ENCODE data around the gene ZDHHC20. TPM values are rescaled to one million over a fixed set of nuclear protein-coding genes. Genes with fewer than 3 reads are reported as not detected.

ZDHHC20 gene
- total and polyA plus RNA-seq, 2 of the 13 experiments (the other 11 are each of a cell fraction or from before 2014, with no cell fraction given), result 19.9 to 59.9 TPM

DNA sequence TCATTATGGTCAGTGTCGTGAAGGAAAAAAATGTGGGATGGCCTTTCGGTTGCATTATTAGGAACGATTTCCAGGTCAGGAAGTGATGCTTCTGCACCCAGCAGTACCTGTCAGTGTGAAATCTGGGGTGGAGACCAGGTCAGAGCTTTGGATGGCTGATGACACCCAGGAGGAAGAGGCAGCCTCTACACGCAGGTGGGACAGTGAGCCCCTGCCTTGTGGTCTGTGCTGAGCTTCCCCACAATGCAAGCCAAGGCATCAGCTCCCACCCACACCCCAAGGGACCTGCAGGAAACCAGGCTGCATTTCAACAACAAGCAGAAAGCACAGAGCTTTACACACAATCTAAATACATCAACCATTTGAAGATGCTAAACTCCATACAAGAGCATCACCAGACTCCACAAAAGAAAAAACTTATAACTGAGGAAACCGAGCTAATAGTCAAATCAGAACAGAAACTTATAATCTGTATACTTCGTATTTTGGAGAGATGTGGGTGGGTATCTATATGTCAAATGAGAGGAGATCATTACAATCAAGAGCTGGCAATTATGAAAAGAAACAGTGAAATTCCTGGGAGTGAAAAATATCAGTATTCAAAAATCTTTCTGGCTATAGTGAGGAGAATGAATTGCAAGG, 130.1 kb downstream of the ZDHHC20 start:
- Histone ChIP-seq H3K9ac (ENCODE audit: insufficient read depth, low read depth, low read length) (no peak overlapping the region), H3K27me3 (ENCODE audit: control insufficient read depth in 1 of 2, insufficient read depth in 2 of 2, low read length in 2 of 2) (no peaks in the 10 kb centered on the region), H3K4me3 (replicated peaks in 1 of 3; ENCODE audit: insufficient read depth in 1 of 3, low read depth in 2 of 3, low read length in 3 of 3) (no peak overlapping the region), H3K4me2 (ENCODE audit: low read depth, low read length) (no peak overlapping the region), H3K36me3 (replicated peaks in 1 of 2; ENCODE audit: control insufficient read depth in 1 of 2, insufficient read depth in 2 of 2, low read length in 2 of 2) (no peaks in the 10 kb centered on the region), H3K27ac (ENCODE audit: extremely low read length, insufficient read depth, low read length) (no peak overlapping the region), H2AFZ (ENCODE audit: low read length) (no peak overlapping the region), H3K9me3 (ENCODE audit: low read length) (no peaks in the 10 kb centered on the region), H4K20me1 (ENCODE audit: insufficient read depth, low read length) (no peaks in the 10 kb centered on the region), H3K4me1 (ENCODE audit: insufficient read depth, low read length) (no peaks in the 10 kb centered on the region; the same call in 1 of the 2 replicates), H3K79me2 (ENCODE audit: insufficient read depth, low read length) (no peaks in the 10 kb centered on the region)
- in situ Hi-C loops (cut with HindIII; ENCODE audit: extremely low pct_ligation_motif_present, low pct_unique_long_range_greater_than_20kb), result no loop called here
- POLR2A ChIA-PET, result no interaction called here
- WGBS (ENCODE audit: low lambda C conversion rate), result 43% methylated on average over 3 of the region's 6 CpGs
- CTCF ChIA-PET (ENCODE audit: low intra/inter-chr PET ratio, low total read pairs), result no interaction called here
- FAIRE-seq (no peak), ATAC-seq (no peak), DNase-seq (ENCODE audit: low spot score) (no peak)
- no TSS peak for BruUV-seq (replicated peaks)
- intact Hi-C loops (cut with micrococcal nuclease; ENCODE audit: unreplicated experiment), result no loop called here
- TF ChIP-seq SIN3A (IDR thresholded peaks at IDR 0.05; ENCODE audit: borderline replicate concordance, low read depth, low read length) (no peak), STAT5B (CRISPR knock-in tag; IDR thresholded peaks at IDR 0.05) (no peak), ZNF652 (CRISPR knock-in tag; IDR thresholded peaks at IDR 0.05; ENCODE audit: borderline replicate concordance, low read depth) (no peak), CCDC6 (CRISPR knock-in tag; IDR thresholded peaks at IDR 0.05) (no peak), ATF7 (IDR thresholded peaks at IDR 0.05) (no peak), ATF7 (CRISPR knock-in tag; IDR thresholded peaks at IDR 0.05) (no peak), ZNF121 (CRISPR knock-in tag; IDR thresholded peaks at IDR 0.05) (no peak), ELF4 (CRISPR knock-in tag; IDR thresholded peaks at IDR 0.05; ENCODE audit: borderline replicate concordance) (no peak), CAMTA2 (CRISPR knock-in tag; IDR thresholded peaks at IDR 0.05; ENCODE audit: borderline replicate concordance) (no peak), SOX5 (CRISPR knock-in tag; IDR thresholded peaks at IDR 0.05; ENCODE audit: borderline replicate concordance) (no peak), ADNP (CRISPR knock-in tag; IDR thresholded peaks at IDR 0.05) (no peak)
- TF ChIP-seq, protein P1, sequence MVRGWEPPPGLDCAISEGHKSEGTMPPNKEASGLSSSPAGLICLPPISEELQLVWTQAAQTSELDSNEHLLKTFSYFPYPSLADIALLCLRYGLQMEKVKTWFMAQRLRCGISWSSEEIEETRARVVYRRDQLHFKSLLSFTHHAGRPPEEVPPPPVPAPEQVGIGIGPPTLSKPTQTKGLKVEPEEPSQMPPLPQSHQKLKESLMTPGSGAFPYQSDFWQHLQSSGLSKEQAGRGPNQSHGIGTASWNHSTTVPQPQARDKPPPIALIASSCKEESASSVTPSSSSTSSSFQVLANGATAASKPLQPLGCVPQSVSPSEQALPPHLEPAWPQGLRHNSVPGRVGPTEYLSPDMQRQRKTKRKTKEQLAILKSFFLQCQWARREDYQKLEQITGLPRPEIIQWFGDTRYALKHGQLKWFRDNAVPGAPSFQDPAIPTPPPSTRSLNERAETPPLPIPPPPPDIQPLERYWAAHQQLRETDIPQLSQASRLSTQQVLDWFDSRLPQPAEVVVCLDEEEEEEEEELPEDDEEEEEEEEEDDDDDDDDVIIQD (CRISPR knock-in tag; IDR thresholded peaks at IDR 0.05; ENCODE audit: low read depth), result no peak
- TF ChIP-seq, protein P2, sequence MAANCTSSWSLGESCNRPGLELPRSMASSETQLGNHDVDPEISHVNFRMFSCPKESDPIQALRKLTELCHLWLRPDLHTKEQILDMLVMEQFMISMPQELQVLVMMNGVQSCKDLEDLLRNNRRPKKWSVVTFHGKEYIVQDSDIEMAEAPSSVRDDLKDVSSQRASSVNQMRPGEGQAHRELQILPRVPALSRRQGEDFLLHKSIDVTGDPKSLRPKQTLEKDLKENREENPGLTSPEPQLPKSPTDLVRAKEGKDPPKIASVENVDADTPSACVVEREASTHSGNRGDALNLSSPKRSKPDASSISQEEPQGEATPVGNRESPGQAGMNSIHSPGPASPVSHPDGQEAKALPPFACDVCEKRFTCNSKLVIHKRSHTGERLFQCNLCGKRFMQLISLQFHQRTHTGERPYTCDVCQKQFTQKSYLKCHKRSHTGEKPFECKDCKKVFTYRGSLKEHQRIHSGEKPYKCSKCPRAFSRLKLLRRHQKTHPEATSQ (CRISPR knock-in tag; IDR thresholded peaks at IDR 0.05; ENCODE audit: borderline replicate concordance), result no peak
